Cardiac ventricle fibroblast (primary cell): ENCODE results near the gene NTNG1. TPM values are rescaled to one million over a fixed set of nuclear protein-coding genes. Genes with fewer than 3 reads are reported as not detected.

Experiments used
- total RNA-seq: library from RNA; depleted of rRNA; stranded (reverse); fragments of >200 nt; gene quantifications from 2 replicates; pipeline ENCODE4 v1.2.3, GENCODE V29; 2015

The NTNG1 gene
- total RNA-seq = 0.12 TPM in 1 of 2 replicates, not detected in the other

DNA sequence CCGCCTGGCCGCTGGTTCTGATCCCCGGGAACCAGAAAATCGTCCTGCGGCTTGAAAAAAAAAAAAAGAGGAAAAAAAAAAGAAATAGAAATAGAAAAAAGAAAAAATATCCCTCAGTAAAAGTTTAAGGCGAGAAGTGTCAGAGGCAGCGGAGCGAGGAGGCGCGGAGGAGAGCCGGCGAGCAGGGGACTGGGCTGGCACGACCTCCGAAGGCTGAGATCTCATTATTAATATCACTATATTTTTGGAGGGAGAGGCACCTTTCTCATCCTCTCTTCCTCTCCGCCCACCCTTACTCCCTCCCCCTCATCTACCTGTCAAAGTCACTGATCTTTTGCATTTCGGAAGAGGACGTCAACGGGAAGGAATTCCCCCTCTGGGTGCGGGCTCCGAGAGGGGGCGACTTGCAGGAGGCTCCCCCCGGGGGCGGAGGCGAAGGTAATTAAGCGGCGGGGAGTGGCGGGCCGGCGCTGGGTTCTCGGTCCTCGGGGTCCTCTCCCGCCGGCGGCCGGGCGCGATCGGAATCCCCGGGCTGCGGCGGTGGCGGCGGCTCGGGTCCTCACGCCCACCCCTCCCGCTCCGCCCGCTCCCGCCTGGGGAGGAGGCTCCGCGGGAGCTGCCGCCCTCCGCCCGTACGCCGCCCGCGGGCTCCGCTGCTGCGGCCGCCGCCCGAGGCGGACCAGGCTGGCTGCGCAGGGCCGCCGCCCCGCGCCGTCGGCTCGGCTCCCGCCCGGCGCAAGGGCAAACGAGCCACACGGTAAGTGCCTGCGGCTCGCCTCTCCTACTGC is at the start of gene NTNG1:
Gene NTNG1 (plus strand): TSS at position 337 of the 788 bp plus-strand sequence.

Other genes starting within 250 kb of the NTNG1 start
- gene PRMT6, start 84.4 kb upstream of the NTNG1 start, total RNA-seq = 12.0 and 16.1 TPM in 2 replicates